HG03354 (cell line): Measurements from ENCODE around the gene LAMC1.
"Not testable (repeated sequence)": the region's sequence is repeated elsewhere in the genome, so short reads cannot be mapped to it uniquely, and the experiment has no call there.

Experiments
- ATAC-seq: cut with Tn5 transposase; IDR thresholded peaks from one replicate; pipeline ENCODE4 v1.9.1; 2021; ENCODE audit warnings: mild to moderate bottlenecking; ENCODE audit not compliant: unreplicated experiment, poor library complexity, severe bottlenecking

LAMC1 gene

DNA sequence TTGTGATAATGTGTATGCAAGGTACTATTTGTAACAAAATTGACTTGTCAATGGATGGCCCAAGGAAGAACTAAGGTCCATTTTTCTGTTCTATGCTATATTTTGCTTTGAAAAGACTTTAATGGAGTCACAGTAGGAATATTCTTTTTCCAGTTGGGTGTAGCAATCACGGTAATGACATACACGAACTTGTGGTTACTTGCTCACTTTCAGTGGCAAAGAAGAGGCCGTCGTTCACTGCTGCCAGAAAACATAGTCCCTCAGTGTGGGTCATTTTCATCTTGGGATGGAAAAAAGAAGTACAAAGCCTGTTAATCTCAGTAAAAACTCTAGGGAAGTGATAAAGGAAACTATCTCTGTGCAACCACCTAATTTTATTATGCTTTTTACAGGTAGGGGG is 115.1 kb downstream of the LAMC1 start:
- no peak for ATAC-seq

DNA sequence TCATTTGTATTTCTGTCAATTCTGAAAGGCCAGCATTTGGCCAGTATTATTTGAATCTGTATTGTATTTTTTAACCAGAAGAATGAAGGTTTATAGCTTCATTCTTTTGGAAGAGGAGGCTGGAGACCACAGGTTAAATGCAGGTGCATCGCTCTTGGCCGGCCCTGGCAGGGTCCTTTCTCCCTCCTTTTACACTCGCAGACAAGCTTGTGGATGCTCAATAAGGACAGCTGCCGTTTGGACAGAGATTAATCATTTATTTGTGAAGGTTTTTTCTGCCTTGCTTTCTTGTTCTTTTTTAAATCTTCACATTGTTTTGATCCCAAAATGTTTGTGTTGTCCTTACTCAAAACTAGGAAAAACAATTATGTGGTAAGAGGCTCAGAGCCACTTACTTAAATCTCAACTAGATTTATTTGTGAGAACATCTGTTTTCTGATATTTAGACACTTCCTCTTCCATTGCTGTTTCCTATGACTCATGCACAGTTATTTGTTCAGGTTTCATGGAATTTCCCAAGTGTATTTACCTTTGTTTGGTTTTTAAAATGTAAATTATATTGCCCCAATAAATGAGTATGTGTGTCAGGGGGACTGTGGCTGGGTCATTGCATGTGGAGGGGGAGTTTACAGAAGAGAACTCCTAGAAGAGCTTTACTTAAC is 116.2 kb downstream of the LAMC1 start:
- ATAC-seq: no peak

DNA sequence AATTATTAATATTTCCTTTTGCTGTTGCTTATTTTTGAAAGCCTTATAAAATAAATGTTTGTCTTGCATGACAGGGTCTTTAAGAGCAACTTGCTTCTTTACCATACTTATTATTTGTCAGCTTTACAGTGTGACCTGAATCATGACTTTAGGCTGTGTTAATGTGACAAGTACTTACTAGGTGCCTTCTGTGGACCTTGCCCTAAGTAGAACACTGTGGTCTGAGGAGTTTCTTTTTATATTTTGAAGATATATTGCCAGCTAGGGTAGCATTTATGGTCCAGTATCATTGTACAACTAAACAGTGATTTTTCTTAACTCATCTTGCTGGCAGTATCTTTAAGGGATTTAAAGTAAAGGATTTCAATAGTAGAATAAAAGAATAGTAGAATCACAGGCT is 117.4 kb downstream of the LAMC1 start:
- ATAC-seq: no peak

DNA sequence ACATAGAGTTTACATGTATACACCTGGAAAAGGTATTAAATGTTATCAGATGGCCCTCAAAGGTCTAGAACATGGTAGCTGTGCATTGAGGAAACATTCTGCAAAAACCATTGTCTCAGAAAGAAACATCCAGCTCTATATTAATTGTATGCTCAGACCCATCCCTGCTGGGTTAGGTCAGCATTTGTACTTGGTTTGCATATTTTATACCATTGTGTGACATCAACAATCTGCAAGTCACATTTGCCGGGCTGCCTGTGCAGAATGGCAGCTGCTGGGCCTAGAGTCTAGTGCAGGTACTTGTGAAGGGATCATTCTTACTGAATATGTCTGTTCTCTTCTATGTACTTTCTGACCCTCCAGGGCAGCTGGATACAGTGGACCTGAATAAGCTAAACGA is 119.0 kb downstream of the LAMC1 start:
- no peak for ATAC-seq

DNA sequence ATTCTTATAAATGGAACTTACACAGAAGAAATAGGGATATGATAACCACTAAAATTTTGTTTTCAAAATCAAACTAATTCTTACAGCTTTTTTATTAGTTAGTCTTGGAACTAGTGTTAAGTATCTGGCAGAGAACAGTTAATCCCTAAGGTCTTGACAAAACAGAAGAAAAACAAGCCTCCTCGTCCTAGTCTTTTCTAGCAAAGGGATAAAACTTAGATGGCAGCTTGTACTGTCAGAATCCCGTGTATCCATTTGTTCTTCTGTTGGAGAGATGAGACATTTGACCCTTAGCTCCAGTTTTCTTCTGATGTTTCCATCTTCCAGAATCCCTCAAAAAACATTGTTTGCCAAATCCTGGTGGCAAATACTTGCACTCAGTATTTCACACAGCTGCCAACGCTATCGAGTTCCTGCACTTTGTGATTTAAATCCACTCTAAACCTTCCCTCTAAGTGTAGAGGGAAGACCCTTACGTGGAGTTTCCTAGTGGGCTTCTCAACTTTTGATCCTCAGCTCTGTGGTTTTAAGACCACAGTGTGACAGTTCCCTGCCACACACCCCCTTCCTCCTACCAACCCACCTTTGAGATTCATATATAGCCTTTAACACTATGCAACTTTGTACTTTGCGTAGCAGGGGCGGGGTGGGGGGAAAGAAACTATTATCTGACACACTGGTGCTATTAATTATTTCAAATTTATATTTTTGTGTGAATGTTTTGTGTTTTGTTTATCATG is 120.5 kb downstream of the LAMC1 start:
- no peak for ATAC-seq

DNA sequence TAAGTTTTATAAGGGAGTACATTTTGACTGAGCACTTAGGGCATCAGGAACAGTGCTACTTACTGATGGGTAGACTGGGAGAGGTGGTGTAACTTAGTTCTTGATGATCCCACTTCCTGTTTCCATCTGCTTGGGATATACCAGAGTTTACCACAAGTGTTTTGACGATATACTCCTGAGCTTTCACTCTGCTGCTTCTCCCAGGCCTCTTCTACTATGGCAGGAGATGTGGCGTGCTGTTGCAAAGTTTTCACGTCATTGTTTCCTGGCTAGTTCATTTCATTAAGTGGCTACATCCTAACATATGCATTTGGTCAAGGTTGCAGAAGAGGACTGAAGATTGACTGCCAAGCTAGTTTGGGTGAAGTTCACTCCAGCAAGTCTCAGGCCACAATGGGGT is 121.5 kb downstream of the LAMC1 start:
- ATAC-seq: no peak

DNA sequence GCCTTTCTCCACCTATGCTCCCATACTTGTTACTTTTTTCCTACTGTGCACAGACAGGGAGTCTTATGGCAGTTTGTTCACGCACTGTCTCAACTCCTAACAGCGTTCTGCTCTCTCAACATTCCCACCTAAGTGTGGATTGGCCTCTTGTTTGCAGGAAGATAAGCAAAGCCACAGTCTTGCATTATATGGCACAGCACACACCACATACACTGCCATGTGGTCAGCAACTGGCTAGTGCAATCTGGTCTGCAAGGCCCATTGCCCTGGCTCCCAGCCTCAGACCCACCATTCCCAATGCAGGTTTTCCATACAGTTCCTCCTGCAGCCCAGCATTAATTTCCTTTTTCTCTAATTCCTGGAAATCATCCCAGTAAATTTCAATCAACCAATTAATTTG is 124.5 kb downstream of the LAMC1 start:
- ATAC-seq: no peak

DNA sequence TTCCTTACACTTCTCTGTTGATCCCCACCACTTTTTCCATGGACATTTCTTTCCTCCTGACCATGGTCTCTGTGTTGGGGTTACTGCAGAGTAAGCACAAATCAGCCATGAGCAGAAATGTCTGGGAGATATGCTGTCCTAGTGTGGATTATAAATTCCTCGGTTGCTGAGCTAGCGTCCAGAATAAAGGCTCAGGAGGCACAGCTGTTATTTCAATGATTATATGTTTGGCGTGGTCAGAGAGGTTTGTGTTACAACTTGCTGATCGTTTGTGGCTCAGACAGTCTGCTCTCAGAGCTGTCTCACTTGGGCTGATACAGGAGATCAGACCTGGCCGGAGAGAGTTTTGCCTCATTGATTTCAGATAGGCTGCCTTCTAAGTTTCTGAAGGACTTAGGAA is 125.4 kb downstream of the LAMC1 start:
- ATAC-seq: no peak

DNA sequence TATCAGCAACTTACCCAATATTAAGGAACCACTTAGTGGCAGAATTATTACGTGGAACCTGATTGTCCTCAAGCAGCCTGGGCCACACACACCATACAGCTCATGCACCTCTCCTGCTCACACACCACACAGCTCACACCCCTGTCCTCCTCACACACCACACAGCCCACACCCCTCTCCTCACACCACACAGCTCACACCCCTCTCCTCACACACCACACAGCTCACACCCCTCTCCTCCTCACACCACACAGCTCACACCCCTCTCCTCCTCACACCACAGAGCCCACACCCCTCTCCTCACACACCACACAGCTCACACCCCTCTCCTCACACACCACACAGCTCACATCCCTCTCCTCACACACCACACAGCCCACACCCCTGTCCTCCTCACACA is 126.1 kb downstream of the LAMC1 start:
- no peak for ATAC-seq

DNA sequence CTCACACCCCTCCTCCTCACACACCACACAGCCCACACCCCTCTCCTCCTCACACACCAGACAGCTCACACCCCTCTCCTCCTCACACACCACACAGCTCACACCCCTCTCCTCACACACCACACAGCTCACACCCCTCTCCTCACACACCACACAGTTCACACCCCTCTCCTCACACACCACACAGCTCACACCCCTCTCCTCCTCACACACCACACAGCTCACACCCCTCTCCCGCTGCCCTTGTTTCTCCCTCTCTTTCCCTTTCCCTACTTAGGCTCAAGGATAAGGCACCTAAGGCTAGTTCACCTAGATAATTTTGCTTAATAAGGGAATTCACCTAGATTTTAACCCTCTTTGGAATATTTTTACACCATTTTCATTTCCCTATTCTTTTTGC is 126.8 kb downstream of the LAMC1 start:
- not testable (repeated sequence) for ATAC-seq

DNA sequence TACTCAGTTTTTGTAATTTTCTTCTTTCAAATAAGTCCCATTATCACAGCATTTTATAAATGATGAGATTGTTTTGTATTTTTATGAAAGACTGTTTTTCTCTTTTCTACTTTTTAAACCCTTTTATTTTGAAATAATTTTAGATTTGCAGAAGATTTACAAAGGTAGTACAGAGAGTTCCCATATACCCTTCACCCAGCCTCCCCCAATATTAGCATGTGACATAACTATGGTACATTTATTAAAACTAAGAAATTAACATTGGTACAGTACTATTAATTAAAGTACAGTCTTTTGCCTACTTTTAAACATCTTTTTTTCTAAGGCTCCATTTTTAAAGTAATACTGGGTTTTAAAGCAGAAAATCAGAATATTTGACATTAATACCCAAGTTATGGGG is 127.2 kb downstream of the LAMC1 start:
- no peak for ATAC-seq

DNA sequence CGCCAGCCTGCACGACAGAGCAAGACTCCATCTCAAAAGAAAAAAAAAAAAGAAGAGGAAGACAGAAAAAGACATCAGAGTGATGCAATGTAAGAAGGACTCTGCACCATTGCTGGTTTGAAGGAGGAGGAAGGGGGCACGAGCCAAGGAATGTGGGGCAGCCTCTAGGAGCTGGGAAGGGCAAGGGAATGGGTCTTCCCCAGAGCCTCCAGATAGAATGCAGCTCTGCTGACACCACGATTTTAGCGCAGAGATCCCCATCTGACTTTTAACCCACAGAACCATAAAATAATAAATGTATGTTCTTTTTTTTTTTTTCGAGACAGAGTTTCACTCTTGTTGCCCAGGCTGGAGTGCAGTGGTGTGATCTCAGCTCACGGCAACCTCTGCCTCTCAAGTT is 129.0 kb downstream of the LAMC1 start:
- no peak for ATAC-seq

DNA sequence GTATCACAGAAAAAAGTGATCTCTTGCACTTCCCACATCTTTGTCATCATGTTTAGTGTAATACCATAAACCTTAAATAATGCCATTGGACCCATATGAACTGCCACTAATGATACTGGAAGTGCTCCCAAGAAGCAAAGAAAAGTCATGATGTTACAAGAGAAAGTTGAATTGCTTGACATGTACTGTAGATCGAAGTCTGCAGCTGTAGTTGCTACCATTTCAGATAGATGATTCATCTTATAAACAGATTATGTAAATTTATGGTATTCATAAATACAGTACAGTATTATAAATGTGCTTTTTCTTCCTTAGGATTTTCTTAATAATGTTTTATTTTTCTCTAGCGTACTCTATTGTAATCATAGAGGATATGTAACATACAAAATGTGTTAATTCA is 132.7 kb downstream of the LAMC1 start:
- no peak for ATAC-seq

DNA sequence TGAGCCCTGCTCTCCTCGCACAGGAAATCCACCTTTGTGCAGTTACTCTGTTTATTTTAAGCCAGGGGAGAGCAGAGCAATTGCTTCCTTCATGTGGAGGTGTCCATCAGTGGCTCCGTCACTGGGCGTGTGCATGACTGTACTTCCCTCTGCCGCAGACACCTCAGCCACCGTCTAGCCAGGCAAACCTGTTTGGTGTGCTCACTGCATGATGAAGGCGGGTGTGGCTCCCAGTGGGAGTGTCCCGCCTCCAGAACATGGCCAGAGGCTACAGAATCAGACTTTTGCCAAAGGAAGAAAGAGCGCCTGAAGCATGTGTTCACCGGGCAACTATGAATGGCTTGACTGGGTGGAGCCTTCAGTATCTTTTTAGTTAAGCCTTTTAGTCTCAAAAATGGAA is 136.7 kb downstream of the LAMC1 start:
- ATAC-seq: no peak

DNA sequence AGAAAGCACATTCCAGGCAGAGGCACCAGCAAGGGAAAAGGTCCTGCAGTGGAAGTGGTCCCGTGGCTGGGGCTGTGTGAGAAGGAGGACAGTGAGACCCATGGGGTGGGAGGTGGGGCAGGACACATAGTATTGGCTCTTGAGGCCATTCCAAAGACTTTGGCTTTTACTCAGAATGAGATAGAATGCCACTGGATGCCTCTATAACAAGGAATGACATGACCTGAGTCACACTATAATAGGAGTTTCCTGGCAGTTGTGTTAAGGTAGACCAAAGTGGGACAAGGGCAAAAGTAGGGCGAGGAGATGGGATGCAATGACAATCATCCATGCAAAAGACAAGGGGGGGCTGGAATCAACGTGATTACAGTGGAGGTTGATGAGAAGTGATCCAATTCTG is 138.2 kb downstream of the LAMC1 start:
- ATAC-seq: no peak

DNA sequence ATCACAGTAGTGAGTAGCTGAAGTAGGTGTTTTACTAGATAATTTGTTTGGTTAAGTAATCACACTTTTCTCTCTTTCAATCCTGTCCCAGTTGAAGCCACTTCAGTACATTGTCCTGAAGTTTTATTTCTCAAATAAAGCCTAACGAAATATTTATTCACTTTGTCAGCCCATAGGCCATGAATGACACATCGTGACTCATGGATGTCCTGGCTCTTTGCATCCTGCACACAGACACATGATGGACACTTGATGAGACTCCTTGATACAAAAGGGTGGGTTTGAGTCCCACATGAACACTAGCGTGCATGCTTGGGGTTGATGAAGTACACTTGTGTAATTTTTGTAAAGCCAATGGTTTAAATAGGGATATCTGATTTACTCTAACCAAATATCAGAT is 140.1 kb downstream of the LAMC1 start:
- ATAC-seq: no peak

DNA sequence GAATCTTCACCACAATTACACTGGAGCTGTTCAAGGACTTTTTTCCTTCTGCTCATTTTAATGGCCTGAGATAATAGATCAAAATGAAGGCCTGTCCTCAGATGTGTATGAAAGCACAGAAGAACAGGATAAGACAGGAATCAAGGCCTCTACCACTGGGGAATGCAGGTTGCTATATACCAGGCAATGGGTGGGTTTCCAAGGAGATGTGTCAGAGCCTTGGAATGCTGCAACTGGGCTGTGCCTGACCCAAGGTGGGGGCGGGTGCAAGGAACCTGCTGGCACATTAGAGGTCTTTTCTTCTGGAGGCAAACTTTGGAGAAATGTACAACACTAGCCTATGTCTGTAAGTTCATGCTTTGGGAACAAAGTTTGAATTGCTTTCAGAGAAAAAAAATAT is 141.1 kb downstream of the LAMC1 start:
- no peak for ATAC-seq

DNA sequence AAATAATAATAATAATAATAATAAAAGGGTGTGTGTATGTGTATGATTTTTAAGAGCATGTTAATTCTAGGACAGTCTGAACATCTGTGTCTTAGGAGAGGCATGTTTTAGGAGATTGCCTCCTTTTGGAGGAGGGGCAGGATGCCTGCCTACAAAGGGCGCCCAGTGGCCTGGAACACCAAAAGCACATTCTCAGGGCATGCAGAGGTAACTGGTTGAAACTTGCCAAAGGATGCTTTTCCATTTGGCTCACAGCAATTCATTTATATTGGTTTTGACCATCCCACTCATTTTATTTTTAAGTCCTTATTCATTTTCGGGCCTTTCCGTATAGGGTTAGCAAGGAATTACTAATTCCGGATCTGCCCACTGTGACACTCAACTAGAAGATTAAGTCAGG is 141.7 kb downstream of the LAMC1 start:
- no peak for ATAC-seq

DNA sequence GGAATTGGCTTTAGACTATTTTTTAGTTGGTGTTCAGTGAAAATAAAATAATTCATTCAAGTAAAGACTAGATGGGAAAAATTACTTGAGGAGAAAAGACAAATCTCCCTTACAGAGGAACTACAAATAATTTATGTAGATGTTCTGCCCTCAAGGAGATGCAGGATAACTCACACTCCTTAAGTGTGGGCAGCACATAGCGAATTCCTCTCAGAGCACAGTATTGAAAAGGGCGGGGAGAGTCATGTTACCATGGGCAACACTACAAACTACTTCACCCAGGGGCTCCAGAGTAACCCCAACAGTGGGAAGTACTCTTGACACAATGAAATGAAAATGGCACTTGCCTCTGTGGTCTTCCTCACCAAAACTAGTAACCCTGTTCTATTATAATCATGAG is 142.2 kb downstream of the LAMC1 start:
- no peak for ATAC-seq

DNA sequence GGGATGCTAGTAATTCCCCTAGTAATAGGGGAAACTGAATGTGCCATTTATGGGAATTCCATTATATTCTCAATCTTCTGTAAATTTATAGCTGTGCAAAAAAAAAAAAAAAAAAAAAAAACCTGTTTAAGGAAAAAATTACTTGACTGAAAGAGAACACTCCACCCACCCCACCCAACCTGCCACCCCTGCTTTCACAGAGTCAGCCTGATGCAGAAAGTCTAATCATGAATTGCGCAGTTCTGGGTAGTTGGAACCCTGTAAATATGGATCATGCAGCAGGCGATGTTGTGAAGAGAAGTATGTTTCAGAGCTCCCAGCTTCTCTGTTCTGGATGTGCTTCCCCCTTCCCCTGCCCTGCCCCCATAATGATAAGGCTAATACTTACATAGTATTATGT is 143.2 kb downstream of the LAMC1 start:
- no peak for ATAC-seq

DNA sequence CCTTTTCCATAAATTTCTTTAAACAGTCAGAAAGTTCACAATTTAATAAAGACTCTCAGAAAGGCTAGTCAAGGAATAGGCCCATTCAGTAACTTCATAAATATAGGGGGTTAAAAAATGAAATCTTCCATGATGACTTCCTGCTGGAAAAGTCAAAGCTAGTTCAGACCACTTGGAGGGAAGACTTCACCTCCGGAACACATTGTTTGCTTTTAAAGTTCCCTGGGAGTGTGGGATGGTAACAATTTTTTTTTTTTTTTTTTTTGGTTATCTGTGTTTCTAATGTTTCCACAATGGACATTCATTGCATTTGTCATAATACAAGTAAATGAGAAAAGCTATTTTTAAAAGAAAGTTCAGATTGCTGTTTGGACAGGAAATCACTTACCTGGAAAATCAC is 144.5 kb downstream of the LAMC1 start:
- ATAC-seq: no peak

DNA sequence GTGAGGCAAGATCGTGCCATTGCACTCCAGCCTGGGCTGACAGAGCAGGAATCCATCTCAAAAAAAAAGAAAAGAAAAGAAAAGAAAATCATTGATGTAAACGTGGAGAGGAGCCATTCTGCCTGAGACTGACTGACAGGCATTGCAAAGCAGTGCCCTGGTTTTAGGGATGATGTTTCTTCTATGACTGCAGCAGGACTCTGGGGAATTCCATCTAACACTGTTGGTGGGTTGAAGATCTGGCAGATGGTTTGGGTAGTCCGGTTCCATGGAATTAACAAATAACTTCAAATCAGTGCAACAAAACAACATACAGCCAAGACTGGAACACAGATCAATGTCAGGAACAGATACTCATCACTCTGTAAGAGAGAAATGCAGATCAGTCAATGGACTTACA is 145.1 kb downstream of the LAMC1 start:
- ATAC-seq: no peak
